Ishikawa (cell line): Measurements from ENCODE around the gene CORIN.

Experiments
- CEBPB ChIP-seq: IDR thresholded peaks from 2 replicates; pipeline ENCODE4 v1.6.1; 2012
- CREB1 ChIP-seq: IDR thresholded peaks from 2 replicates; pipeline ENCODE4 v1.6.1; 2012; ENCODE audit warnings: low read depth
- EGR1 ChIP-seq: IDR thresholded peaks from 2 replicates; pipeline ENCODE4 v1.6.1; 2012
- EP300 ChIP-seq: IDR thresholded peaks from 2 replicates; pipeline ENCODE4 v1.6.1; 2012; ENCODE audit warnings: borderline replicate concordance
- FOXM1 ChIP-seq: IDR thresholded peaks from 2 replicates; pipeline ENCODE4 v1.6.1; 2012; ENCODE audit warnings: low read depth, borderline replicate concordance
- NFIC ChIP-seq: IDR thresholded peaks from 2 replicates; pipeline ENCODE4 v1.6.1; 2012
- RAD21 ChIP-seq: IDR thresholded peaks from 2 replicates; pipeline ENCODE4 v1.6.1; 2012; ENCODE audit warnings: low read depth
- TAF1 ChIP-seq: IDR thresholded peaks from 2 replicates; pipeline ENCODE4 v1.6.1; 2012; ENCODE audit warnings: low read depth, mild to moderate bottlenecking
- TCF12 ChIP-seq: IDR thresholded peaks from 2 replicates; pipeline ENCODE4 v1.6.1; 2012; ENCODE audit warnings: low read depth
- TEAD4 ChIP-seq: IDR thresholded peaks from 2 replicates; pipeline ENCODE4 v1.6.1; 2012
- YY1 ChIP-seq: IDR thresholded peaks from 2 replicates; pipeline ENCODE4 v1.6.1; 2012; ENCODE audit warnings: low read depth
- ZBTB7A ChIP-seq: IDR thresholded peaks from 2 replicates; pipeline ENCODE4 v1.6.1; 2012; ENCODE audit warnings: low read depth
- TF ChIP-seq, protein P1 (sequence below): IDR thresholded peaks from 2 replicates; pipeline ENCODE4 v1.6.1; 2012
- TF ChIP-seq, protein P2 (sequence below): IDR thresholded peaks from 2 replicates; pipeline ENCODE4 v1.6.1; 2012
- TF ChIP-seq, protein P3 (sequence below): IDR thresholded peaks from 2 replicates; pipeline ENCODE4 v1.6.1; 2012; ENCODE audit warnings: low read depth, mild to moderate bottlenecking

Gene CORIN

DNA sequence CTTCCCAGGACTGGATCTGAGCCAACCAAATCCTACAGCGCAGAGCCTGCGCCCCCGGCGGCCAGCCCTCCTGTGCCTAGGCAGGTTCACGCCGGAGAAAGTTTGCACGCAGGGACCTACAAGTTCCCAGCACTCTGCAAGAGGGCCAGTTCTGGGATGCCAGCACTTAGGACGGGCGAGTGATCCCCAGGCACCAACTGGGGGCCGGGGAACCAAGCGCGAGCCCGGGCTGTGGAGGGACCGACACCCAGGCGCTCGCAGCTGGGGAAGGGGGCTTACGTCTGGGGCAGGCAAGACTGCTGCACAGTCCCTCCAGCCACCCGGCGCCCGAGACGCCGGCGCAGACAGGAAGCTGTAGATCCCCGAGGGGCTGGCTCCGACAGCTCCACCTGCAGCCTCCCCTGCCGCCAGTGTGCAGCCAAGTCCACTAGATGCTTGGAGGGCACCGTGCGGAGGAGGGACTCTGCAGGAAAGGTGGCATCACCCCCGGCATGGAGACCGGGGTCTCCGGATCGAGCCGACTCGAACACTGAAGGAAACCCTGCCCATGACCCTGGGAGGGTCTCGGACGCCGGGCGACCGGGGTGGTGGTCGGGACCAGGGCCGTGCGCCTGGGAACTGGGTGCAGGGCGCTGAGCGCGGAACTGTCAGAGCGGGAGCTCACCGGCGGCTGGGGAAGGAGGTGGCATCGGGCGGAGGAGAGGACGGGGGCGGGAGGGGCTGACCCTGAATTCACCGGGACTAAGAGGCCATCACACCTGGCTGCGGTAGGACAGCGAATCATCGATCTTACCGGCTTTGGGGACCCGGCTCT lies 566 bp downstream of the CORIN start:
- TF ChIP-seq EP300: no peak
- peak; percentile 53 for TF ChIP-seq NFIC
- no peak for TF ChIP-seq YY1
- peak; percentile 71; the same call in 1 of the 2 replicates for TF ChIP-seq ZBTB7A
- TF ChIP-seq TAF1: no peak
- no peak for TF ChIP-seq FOXM1
- TF ChIP-seq, protein P1, sequence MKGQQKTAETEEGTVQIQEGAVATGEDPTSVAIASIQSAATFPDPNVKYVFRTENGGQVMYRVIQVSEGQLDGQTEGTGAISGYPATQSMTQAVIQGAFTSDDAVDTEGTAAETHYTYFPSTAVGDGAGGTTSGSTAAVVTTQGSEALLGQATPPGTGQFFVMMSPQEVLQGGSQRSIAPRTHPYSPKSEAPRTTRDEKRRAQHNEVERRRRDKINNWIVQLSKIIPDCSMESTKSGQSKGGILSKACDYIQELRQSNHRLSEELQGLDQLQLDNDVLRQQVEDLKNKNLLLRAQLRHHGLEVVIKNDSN: no peak
- no peak for TF ChIP-seq CEBPB
- TF ChIP-seq, protein P2, sequence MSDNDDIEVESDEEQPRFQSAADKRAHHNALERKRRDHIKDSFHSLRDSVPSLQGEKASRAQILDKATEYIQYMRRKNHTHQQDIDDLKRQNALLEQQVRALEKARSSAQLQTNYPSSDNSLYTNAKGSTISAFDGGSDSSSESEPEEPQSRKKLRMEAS: no peak

DNA sequence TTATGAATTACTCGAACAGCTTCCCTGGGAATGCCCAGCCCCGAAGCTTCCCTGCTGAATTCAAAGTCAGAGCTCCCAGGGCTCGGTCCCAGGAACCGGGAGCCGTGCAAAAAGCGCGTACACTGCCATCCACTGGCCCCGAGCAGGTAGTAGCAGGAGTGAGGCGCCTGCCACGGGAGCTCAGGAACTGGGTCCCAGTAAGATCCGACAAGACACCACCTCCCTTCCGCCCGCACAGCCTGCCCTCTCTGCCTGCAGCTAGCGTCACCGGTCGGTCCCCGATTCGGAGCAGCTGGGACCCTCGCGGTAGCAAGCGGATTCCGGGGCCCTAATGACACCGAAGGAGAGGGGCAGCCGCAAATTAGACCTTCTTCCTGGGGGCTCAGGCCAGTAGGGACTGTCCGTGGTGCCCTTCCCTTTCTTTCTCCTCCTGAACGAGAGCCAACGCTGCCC lies 1.2 kb downstream of the CORIN start:
- TF ChIP-seq, protein P2: no peak
- TF ChIP-seq TAF1 (no peak), EGR1 (no peak), TEAD4 (no peak), RAD21 (peak; percentile 72), EP300 (no peak), CREB1 (no peak), ZBTB7A (no peak; the same call in 1 of the 2 replicates), YY1 (no peak)

DNA sequence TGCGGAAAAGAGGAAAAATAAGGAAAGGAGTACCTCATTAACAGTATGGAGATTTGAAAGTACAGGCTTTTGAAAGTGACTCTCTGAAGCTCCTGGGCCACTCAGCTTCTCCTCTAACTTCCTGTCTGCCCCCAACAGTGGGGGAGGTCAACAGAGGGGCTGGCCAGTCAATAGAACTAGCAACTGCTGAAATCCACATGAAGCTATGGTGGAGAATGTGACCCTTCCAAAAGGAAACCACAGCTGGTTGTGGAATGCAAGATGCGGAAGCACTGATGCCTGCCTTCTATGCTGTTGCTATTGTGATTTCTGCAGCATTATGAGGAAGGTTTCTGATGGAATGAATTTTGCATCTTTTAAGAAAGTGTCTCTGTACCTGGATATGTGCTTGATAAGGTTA lies 2.4 kb downstream of the CORIN start:
- TF ChIP-seq, protein P2: no peak
- TF ChIP-seq CEBPB (no peak), ZBTB7A (no peak), CREB1 (no peak), TCF12 (no peak), YY1 (no peak), EGR1 (no peak), NFIC (no peak), TEAD4 (no peak), TAF1 (no peak), FOXM1 (no peak), RAD21 (no peak), EP300 (no peak)
- TF ChIP-seq, protein P3, sequence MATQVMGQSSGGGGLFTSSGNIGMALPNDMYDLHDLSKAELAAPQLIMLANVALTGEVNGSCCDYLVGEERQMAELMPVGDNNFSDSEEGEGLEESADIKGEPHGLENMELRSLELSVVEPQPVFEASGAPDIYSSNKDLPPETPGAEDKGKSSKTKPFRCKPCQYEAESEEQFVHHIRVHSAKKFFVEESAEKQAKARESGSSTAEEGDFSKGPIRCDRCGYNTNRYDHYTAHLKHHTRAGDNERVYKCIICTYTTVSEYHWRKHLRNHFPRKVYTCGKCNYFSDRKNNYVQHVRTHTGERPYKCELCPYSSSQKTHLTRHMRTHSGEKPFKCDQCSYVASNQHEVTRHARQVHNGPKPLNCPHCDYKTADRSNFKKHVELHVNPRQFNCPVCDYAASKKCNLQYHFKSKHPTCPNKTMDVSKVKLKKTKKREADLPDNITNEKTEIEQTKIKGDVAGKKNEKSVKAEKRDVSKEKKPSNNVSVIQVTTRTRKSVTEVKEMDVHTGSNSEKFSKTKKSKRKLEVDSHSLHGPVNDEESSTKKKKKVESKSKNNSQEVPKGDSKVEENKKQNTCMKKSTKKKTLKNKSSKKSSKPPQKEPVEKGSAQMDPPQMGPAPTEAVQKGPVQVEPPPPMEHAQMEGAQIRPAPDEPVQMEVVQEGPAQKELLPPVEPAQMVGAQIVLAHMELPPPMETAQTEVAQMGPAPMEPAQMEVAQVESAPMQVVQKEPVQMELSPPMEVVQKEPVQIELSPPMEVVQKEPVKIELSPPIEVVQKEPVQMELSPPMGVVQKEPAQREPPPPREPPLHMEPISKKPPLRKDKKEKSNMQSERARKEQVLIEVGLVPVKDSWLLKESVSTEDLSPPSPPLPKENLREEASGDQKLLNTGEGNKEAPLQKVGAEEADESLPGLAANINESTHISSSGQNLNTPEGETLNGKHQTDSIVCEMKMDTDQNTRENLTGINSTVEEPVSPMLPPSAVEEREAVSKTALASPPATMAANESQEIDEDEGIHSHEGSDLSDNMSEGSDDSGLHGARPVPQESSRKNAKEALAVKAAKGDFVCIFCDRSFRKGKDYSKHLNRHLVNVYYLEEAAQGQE: no peak
- TF ChIP-seq, protein P1: no peak

DNA sequence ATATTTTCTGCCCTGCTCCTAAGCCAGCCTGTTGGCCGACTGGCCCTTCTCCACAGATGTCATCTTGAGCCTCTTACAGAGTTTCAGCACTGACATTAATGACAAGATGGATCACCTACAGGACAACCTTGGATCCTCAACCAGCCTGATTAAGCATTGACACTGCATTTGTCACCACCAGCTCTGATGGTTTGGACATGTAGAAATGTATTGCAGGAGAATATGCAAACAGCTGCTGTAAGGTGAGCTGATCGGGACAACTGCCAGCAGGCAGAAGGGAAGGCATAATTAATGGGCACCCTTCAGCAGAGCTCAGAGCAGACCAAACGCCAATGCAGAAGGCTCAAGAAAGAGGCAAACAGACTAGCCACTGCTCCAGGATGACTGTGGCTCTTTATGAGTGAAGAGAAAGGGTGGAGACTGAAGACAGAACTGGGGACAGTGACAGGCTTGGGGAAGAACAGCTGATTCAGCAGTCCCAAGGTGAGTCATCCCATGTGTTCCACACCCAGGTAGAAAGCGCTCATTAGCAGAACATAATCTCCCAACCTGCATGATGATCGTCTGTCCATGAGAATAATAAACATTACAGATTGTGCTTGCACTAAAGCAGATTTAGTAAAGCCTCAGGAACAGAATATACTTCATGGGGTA lies 6.7 kb downstream of the CORIN start:
- TF ChIP-seq FOXM1 (no peak), CEBPB (no peak)
- TF ChIP-seq, protein P1: no peak

DNA sequence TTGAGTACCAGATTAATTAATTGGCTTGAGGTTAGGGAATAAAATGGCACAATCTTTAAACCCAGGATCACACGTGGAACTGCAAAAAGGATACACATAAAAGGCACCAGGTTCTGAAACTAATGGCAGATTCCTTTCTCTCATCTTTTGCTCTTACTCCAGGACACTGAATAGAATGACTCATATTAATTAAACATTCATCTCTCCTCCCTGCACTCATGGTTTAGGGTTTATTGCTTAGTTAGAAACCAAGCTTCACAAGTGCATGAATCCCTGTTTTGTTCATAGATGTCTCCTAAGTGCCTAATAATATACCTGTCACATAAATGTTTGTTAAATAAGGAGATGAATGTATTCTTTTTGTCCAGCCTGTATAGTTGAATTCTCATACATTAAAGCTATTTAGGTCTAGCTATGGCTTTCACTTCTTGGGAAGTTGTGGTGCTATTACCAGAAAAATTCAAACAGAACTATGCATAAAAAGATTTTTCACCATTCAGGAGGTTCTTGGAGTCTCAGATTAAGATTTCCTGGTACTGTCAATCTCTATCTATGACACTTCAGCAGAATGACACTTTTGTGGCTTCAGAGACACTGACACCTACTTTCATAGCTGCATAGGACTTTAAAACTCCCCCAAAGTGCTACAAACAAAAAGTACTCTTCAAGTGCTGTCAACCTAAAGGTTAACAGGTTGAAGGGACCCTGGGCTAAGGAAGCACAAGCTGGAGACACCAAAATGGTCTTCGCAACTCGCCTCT lies 7.4 kb downstream of the CORIN start:
- TF ChIP-seq EP300: no peak
- TF ChIP-seq, protein P3: no peak
- TF ChIP-seq CEBPB: no peak
- TF ChIP-seq NFIC: no peak
- no peak for TF ChIP-seq RAD21
- no peak for TF ChIP-seq FOXM1
- no peak for TF ChIP-seq CREB1
- TF ChIP-seq TEAD4: no peak
- TF ChIP-seq YY1: no peak
- TF ChIP-seq ZBTB7A: no peak
- TF ChIP-seq, protein P1: no peak
- TF ChIP-seq, protein P2: no peak
- TF ChIP-seq EGR1: no peak
- TF ChIP-seq TCF12: no peak
- no peak for TF ChIP-seq TAF1
